Loucy (cell line): Measurements from ENCODE around the gene SEC11A.
"Not testable (repeated sequence)": the region's sequence is repeated elsewhere in the genome, so short reads cannot be mapped to it uniquely, and the experiment has no call there.

Experiments used
- H2AFZ ChIP-seq: fragments of 200-600 bp; sonication (generic); 2 replicates; pipeline ENCODE4 v1.6.0; 2016; ENCODE audit warnings: antibody characterized with exemption, mild to moderate bottlenecking, low read length, moderate library complexity
- H3F3A ChIP-seq: fragments of 200-600 bp; 2 replicates; pipeline ENCODE4 v1.6.0; 2016; ENCODE audit warnings: antibody characterized with exemption, low read depth, mild to moderate bottlenecking
- H3K27me3 ChIP-seq: fragments of 200-600 bp; sonication (generic); 2 replicates; pipeline ENCODE4 v1.6.1; 2014; ENCODE audit warnings: low read length, mild to moderate bottlenecking; ENCODE audit not compliant: insufficient read depth, poor library complexity, severe bottlenecking
- H3K36me3 ChIP-seq: fragments of 200-600 bp; sonication (generic); 2 replicates; pipeline ENCODE4 v1.6.1; 2016; ENCODE audit warnings: low read length; ENCODE audit not compliant: insufficient read depth
- H3K4me1 ChIP-seq: fragments of 200-600 bp; sonication (generic); 2 replicates; pipeline ENCODE4 v1.5.1; 2014; ENCODE audit warnings: low read length, mild to moderate bottlenecking; ENCODE audit not compliant: insufficient read depth, poor library complexity, severe bottlenecking
- H3K4me2 ChIP-seq: fragments of 200-600 bp; sonication (generic); 2 replicates; pipeline ENCODE4 v1.6.0; 2014; ENCODE audit warnings: antibody characterized with exemption, low read length, low read depth, mild to moderate bottlenecking; ENCODE audit not compliant: poor library complexity, severe bottlenecking
- H3K4me3 ChIP-seq: fragments of 200-600 bp; sonication (generic); 2 replicates; pipeline ENCODE4 v1.5.1; 2014; ENCODE audit warnings: low read length, mild to moderate bottlenecking, mixed read lengths; ENCODE audit not compliant: poor library complexity, severe bottlenecking
- H3K79me2 ChIP-seq: fragments of 200-600 bp; sonication (generic); 2 replicates; pipeline ENCODE4 v1.6.1; 2014; ENCODE audit warnings: low read length; ENCODE audit not compliant: insufficient read depth
- H3K9ac ChIP-seq: fragments of 200-600 bp; sonication (generic); 2 replicates; pipeline ENCODE4 v1.6.0; 2014; ENCODE audit warnings: mild to moderate bottlenecking, low read depth, low read length, moderate library complexity; ENCODE audit not compliant: poor library complexity, severe bottlenecking
- H3K9me2 ChIP-seq: fragments of 200-600 bp; sonication (generic); replicated peaks from 2 replicates; pipeline ENCODE4 v1.6.1; 2016; ENCODE audit warnings: low read depth, low read length, mixed read lengths
- H3K9me3 ChIP-seq: fragments of 200-600 bp; sonication (generic); 2 replicates; pipeline ENCODE4 v1.6.1; 2014; ENCODE audit warnings: mild to moderate bottlenecking, antibody characterized with exemption, low read length, low read depth; ENCODE audit not compliant: insufficient read depth
- H4K20me1 ChIP-seq: fragments of 200-600 bp; sonication (generic); 2 replicates; pipeline ENCODE4 v1.6.0; 2014; ENCODE audit warnings: antibody characterized with exemption, low read length, mild to moderate bottlenecking; ENCODE audit not compliant: insufficient read depth, poor library complexity, severe bottlenecking
- EZH2phosphoT487 ChIP-seq: fragments of 200-600 bp; IDR thresholded peaks from 2 replicates; pipeline ENCODE4 v1.6.1; 2018; ENCODE audit warnings: antibody characterized with exemption, mild to moderate bottlenecking, moderate library complexity, borderline replicate concordance
- TF ChIP-seq, protein P1 (sequence below): fragments of 200-600 bp; sonication (generic); conservative IDR thresholded peaks from 2 replicates; pipeline ENCODE4 v1.5.1; 2014; ENCODE audit warnings: mild to moderate bottlenecking, antibody characterized with exemption, low read length

Gene SEC11A

DNA sequence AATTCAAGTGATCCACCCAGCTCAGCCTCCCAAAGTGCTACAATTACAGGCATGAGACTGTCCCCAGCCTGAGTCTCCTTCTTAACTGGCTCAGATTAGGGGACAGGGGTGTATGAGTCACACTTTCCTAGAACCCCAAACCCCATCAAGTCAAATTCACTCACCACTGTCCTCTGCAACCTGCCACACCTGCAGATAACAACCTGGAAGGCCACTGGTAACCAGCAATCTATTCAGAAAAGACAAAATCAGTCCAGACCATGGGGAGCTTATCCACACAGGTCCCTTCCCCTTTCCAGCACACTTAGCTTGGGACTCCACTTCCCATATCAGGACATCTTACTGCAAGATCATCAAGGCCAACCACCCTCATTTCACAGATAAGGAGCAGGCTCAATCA, 68.2 kb downstream of the SEC11A start:
- H3K4me1 ChIP-seq, result peaks cover 4% of the 10 kb centered on the region
- no peak overlapping the region for H3K9ac ChIP-seq
- peaks cover 29% of the 10 kb centered on the region; the same call in 1 of the 2 replicates for H3K36me3 ChIP-seq
- no peak overlapping the region for H3K4me2 ChIP-seq
- H4K20me1 ChIP-seq, result no peaks in the 10 kb centered on the region
- no peak overlapping the region for H3K4me3 ChIP-seq
- H2AFZ ChIP-seq, result no peak overlapping the region
- no peaks in the 10 kb centered on the region for H3F3A ChIP-seq
- H3K79me2 ChIP-seq, result peaks cover 7% of the 10 kb centered on the region; the same call in 1 of the 2 replicates
- no peaks in the 10 kb centered on the region for H3K9me3 ChIP-seq
- no peaks in the 10 kb centered on the region for H3K9me2 ChIP-seq
- TF ChIP-seq EZH2phosphoT487, result no peak
- TF ChIP-seq, protein P1, sequence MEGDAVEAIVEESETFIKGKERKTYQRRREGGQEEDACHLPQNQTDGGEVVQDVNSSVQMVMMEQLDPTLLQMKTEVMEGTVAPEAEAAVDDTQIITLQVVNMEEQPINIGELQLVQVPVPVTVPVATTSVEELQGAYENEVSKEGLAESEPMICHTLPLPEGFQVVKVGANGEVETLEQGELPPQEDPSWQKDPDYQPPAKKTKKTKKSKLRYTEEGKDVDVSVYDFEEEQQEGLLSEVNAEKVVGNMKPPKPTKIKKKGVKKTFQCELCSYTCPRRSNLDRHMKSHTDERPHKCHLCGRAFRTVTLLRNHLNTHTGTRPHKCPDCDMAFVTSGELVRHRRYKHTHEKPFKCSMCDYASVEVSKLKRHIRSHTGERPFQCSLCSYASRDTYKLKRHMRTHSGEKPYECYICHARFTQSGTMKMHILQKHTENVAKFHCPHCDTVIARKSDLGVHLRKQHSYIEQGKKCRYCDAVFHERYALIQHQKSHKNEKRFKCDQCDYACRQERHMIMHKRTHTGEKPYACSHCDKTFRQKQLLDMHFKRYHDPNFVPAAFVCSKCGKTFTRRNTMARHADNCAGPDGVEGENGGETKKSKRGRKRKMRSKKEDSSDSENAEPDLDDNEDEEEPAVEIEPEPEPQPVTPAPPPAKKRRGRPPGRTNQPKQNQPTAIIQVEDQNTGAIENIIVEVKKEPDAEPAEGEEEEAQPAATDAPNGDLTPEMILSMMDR, result no peak
- H3K27me3 ChIP-seq, result no peaks in the 10 kb centered on the region

DNA sequence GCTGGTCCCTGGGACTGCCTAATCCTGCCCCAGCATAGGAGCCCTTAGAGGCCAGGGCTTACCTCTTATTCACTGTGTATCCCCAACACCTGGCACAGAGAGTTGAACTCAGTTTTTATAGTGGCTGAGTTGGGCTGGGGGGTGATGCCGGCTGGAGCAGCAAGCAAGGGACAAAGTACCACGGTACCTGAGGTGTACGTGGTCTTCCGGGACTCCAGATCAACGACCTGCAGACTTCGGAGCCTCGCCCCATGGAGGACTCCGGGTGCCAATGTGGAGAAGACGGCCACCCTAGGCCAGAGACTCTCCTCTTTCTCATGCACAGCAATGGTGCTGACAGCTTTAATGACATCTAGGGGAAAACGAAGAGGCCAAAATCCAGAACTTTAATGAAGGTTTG, 69.9 kb downstream of the SEC11A start:
- no peaks in the 10 kb centered on the region for H3K9me3 ChIP-seq
- no peak overlapping the region for H3K9ac ChIP-seq
- H4K20me1 ChIP-seq, result no peaks in the 10 kb centered on the region
- H2AFZ ChIP-seq, result no peak overlapping the region
- H3K9me2 ChIP-seq, result no peaks in the 10 kb centered on the region
- H3K4me3 ChIP-seq, result no peak overlapping the region
- no peaks in the 10 kb centered on the region for H3K4me1 ChIP-seq
- no peaks in the 10 kb centered on the region for H3K79me2 ChIP-seq
- no peak overlapping the region for H3K4me2 ChIP-seq
- no peaks in the 10 kb centered on the region for H3K27me3 ChIP-seq
- no peak for TF ChIP-seq EZH2phosphoT487
- H3F3A ChIP-seq, result no peaks in the 10 kb centered on the region
- peaks cover 38% of the 10 kb centered on the region; the same call in 1 of the 2 replicates for H3K36me3 ChIP-seq

DNA sequence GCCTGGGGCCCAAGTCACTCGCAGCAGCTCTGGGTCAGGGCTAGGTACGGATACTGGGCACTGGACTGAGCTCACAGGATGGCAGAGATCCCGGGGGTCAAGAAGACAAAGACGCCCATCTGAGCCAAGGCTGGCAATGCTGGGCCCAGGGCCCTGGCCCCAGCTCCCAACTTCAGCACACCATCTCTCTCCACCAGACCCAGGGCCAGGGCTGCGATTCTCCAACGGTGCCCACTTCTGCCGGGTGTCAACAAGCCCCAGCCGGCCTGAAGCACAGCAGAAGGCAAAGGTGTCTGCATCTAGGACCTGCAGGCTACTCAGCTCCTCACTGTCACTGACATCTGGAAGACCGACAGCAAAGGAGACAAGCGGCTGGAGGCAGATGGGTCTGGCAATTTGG, 70.4 kb downstream of the SEC11A start:
- Histone ChIP-seq H3K36me3 (peaks cover 43% of the 10 kb centered on the region; the same call in 1 of the 2 replicates), H3F3A (no peaks in the 10 kb centered on the region), H4K20me1 (no peaks in the 10 kb centered on the region), H3K27me3 (no peaks in the 10 kb centered on the region), H3K79me2 (no peaks in the 10 kb centered on the region), H3K4me2 (no peak overlapping the region), H3K4me1 (no peaks in the 10 kb centered on the region), H3K9me2 (no peaks in the 10 kb centered on the region), H3K9ac (no peak overlapping the region), H2AFZ (no peak overlapping the region), H3K4me3 (no peak overlapping the region), H3K9me3 (no peaks in the 10 kb centered on the region)
- TF ChIP-seq, protein P1, result no peak
- no peak for TF ChIP-seq EZH2phosphoT487

DNA sequence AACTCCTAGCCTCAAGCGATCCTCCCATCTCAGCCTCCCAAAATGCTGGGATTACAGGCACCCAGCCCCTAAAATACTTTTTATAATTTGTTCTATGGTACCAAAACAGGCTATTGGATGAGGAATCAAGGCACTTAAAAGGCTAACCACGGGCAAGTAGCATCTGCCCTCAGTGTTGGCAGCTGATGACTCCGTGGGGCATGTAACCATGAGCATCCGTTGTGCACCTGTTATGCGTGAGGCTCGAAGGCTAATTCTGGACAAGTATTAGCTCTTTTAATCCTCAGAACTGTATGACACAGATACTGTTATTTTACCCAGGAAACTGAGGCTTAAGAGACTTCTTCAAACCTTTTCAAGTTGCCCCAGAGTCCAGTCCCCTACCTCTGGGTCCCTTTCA, 72.1 kb downstream of the SEC11A start:
- H3K4me3 ChIP-seq, result no peak overlapping the region
- H3K79me2 ChIP-seq, result no peaks in the 10 kb centered on the region
- no peaks in the 10 kb centered on the region for H3K9me3 ChIP-seq
- H3K9me2 ChIP-seq, result no peaks in the 10 kb centered on the region
- H3K4me2 ChIP-seq, result no peak overlapping the region
- no peaks in the 10 kb centered on the region for H3F3A ChIP-seq
- H3K27me3 ChIP-seq, result no peaks in the 10 kb centered on the region
- H3K36me3 ChIP-seq, result peaks cover 58% of the 10 kb centered on the region; the same call in 1 of the 2 replicates
- H3K9ac ChIP-seq, result no peak overlapping the region
- no peaks in the 10 kb centered on the region for H4K20me1 ChIP-seq
- H2AFZ ChIP-seq, result no peak overlapping the region
- no peaks in the 10 kb centered on the region for H3K4me1 ChIP-seq
- TF ChIP-seq EZH2phosphoT487, result no peak
- TF ChIP-seq, protein P1, result no peak

DNA sequence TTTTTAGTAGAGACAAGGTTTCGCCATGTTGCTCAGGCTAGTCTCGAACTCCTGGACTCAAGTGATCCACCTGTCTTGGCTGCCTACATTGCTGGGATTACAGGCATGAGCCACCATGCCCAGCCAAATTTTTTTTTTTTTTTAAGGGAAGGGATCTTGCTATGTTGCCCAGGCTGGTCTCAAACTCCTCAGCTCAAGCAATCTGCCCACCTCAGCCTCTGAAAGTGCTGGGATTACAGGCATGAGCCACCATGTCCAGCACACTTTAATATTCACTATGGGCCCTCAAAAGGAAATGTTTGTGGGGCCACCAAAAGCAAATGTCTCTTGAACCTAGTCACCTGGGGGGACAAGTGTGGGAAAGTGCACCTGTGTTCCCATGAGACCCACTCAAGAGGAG, 73.3 kb downstream of the SEC11A start:
- H3K4me3 ChIP-seq, H3K9me2 ChIP-seq, H4K20me1 ChIP-seq, H3K9me3 ChIP-seq, H3K9ac ChIP-seq, H3K79me2 ChIP-seq, H3K4me2 ChIP-seq, H3K4me1 ChIP-seq, H3F3A ChIP-seq, H3K27me3 ChIP-seq, H2AFZ ChIP-seq: not testable (repeated sequence)
- peaks cover 58% of the 10 kb centered on the region; the same call in 1 of the 2 replicates for H3K36me3 ChIP-seq
